ENCODE results near the gene CDADC1. TPM values are rescaled to one million over a fixed set of nuclear protein-coding genes. Genes with fewer than 3 reads are reported as not detected.

The CDADC1 gene
- total and polyA plus RNA-seq, 3 donors from 2014 or later = 18.5 to 33.2 (median 32.5) TPM

DNA sequence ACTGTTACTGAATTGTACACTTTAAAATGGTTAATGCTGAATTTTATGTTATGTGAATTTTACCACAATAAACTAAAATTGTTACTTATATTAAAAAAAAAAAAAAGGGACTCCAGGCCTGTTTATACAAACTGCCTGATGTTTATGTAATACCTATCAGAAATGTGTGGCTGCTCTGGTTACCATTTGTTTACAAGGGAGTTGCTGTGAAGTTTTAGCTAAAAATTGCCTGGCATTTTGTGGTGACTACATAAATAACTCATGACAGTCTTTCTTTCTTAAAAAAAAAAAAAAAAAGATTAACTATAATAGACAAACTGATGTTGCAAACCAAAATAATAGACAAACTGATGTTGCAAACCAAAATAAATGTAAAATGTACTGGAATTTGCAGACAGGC, 71.8 kb downstream of the CDADC1 start:
- H3K36me3 ChIP-seq (ENCODE audit: low read depth, missing control alignments) = no peaks in the 10 kb centered on the region
- TF ChIP-seq, protein P1, sequence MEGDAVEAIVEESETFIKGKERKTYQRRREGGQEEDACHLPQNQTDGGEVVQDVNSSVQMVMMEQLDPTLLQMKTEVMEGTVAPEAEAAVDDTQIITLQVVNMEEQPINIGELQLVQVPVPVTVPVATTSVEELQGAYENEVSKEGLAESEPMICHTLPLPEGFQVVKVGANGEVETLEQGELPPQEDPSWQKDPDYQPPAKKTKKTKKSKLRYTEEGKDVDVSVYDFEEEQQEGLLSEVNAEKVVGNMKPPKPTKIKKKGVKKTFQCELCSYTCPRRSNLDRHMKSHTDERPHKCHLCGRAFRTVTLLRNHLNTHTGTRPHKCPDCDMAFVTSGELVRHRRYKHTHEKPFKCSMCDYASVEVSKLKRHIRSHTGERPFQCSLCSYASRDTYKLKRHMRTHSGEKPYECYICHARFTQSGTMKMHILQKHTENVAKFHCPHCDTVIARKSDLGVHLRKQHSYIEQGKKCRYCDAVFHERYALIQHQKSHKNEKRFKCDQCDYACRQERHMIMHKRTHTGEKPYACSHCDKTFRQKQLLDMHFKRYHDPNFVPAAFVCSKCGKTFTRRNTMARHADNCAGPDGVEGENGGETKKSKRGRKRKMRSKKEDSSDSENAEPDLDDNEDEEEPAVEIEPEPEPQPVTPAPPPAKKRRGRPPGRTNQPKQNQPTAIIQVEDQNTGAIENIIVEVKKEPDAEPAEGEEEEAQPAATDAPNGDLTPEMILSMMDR (IDR thresholded peaks at IDR 0.05) = no peak
- TF ChIP-seq POLR2A (IDR thresholded peaks at IDR 0.05) = no peak
- no peak overlapping the region for H3K4me3 ChIP-seq
- H3K27ac ChIP-seq = no peak overlapping the region
- H3K4me1 ChIP-seq = peaks cover 7% of the 10 kb centered on the region
- no peak for DNase-seq
- intact Hi-C loops (cut with DNase I; ENCODE audit: low total_unique reads) = no loop called here
- no peaks in the 10 kb centered on the region for H3K27me3 ChIP-seq
- H3K9me3 ChIP-seq = no peaks in the 10 kb centered on the region

GRCh38 chr13:49319951-49320350, 72.2 kb downstream of the CDADC1 start:
- TF ChIP-seq POLR2A (IDR thresholded peaks at IDR 0.05) = no peak
- TF ChIP-seq, protein P1 (IDR thresholded peaks at IDR 0.05) = no peak
- no peak overlapping the region for H3K27ac ChIP-seq
- H3K4me3 ChIP-seq = no peak overlapping the region
- no peak for DNase-seq
- intact Hi-C loops (cut with DNase I; ENCODE audit: low total_unique reads) = no loop called here
- H3K9me3 ChIP-seq = no peaks in the 10 kb centered on the region
- 78 to 80% methylated on average over 2 of the region's 2 CpGs for WGBS, 2 donors
- H3K4me1 ChIP-seq = peaks cover 3% of the 10 kb centered on the region
- no peaks in the 10 kb centered on the region for H3K36me3 ChIP-seq (ENCODE audit: low read depth, missing control alignments)
- H3K27me3 ChIP-seq = no peaks in the 10 kb centered on the region

DNA sequence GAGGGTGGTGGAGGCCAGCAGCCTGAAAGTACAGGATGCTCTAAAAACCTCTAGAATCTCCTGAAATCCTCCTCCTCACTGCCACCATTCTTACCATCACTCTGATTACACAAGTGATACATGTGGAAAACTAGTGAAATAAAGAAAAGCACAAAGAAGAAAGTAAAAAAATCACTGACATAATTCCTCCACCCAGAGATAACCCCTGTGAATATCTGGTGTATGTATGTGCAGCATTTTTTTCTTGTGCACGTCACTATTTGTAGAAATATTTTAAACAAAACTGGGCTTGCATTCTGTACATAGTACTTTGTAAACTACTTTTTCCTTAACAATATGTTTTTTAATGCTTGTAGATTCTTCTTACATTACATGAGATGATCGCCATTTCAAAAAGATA, 73.2 kb downstream of the CDADC1 start:
- 84 to 87% methylated on average over 2 of the region's 2 CpGs for WGBS, 2 donors
- no peaks in the 10 kb centered on the region for H3K36me3 ChIP-seq (ENCODE audit: low read depth, missing control alignments)
- no peak for TF ChIP-seq POLR2A (IDR thresholded peaks at IDR 0.05)
- TF ChIP-seq, protein P1 (IDR thresholded peaks at IDR 0.05) = no peak
- intact Hi-C loops (cut with DNase I; ENCODE audit: low total_unique reads) = no loop called here
- no peak for DNase-seq
- no peaks in the 10 kb centered on the region for H3K4me1 ChIP-seq
- H3K27me3 ChIP-seq = no peaks in the 10 kb centered on the region
- H3K27ac ChIP-seq = no peak overlapping the region
- no peak overlapping the region for H3K4me3 ChIP-seq
- no peaks in the 10 kb centered on the region for H3K9me3 ChIP-seq

DNA sequence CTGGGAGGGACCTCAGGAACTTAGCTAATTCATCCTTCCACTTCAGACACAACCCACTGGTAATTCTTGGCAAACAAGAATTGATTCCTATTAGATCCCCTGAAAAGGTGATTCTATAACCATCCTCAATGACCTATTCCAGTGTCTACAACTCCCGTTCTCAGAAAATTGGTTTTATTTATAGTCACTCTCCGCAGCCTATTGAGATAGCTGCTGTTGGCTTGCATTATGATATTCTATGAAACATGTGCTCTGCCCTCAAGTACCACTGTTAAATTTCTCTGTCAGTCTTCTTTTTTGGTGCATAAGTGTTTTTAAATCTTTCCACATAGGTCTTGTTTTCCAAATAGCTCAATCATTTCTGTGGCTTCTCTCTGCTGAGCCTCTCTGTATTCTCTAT, 75.0 kb downstream of the CDADC1 start:
- H3K27ac ChIP-seq = no peak overlapping the region
- H3K4me3 ChIP-seq = no peak overlapping the region
- TF ChIP-seq, protein P1 (IDR thresholded peaks at IDR 0.05) = no peak
- no peak for TF ChIP-seq POLR2A (IDR thresholded peaks at IDR 0.05)
- WGBS, 2 donors = 86 to 100% methylated on average over 2 of the region's 2 CpGs
- peaks cover 8% of the 10 kb centered on the region for H3K4me1 ChIP-seq
- DNase-seq = no peak
- intact Hi-C loops (cut with DNase I; ENCODE audit: low total_unique reads) = no loop called here
- no peaks in the 10 kb centered on the region for H3K36me3 ChIP-seq (ENCODE audit: low read depth, missing control alignments)
- H3K9me3 ChIP-seq = no peaks in the 10 kb centered on the region
- no peaks in the 10 kb centered on the region for H3K27me3 ChIP-seq

- peaks cover 13% of the 10 kb centered on the region for H3K4me1 ChIP-seq
- H3K4me3 ChIP-seq = no peak overlapping the region
- intact Hi-C loops (cut with DNase I; ENCODE audit: low total_unique reads) = no loop called here
- no peaks in the 10 kb centered on the region for H3K27me3 ChIP-seq
- no peak for DNase-seq
- H3K27ac ChIP-seq = no peak overlapping the region
- H3K9me3 ChIP-seq = no peaks in the 10 kb centered on the region
- TF ChIP-seq, protein P1 (IDR thresholded peaks at IDR 0.05) = no peak
- TF ChIP-seq POLR2A (IDR thresholded peaks at IDR 0.05) = no peak
- 93 to 94% methylated on average over 7 of the region's 7 CpGs for WGBS, 2 donors
- no peaks in the 10 kb centered on the region for H3K36me3 ChIP-seq (ENCODE audit: low read depth, missing control alignments)
Observed at GRCh38 chr13:49323344-49323743, 75.6 kb downstream of the CDADC1 start.
